GM21381 (cell line): ENCODE measurements around the gene AQP2.

Experiments used
- ATAC-seq: cut with Tn5 transposase; IDR thresholded peaks from one replicate; pipeline ENCODE4 v1.9.1; 2021; ENCODE audit warnings: mild to moderate bottlenecking, moderate library complexity; ENCODE audit not compliant: unreplicated experiment

The AQP2 gene

DNA sequence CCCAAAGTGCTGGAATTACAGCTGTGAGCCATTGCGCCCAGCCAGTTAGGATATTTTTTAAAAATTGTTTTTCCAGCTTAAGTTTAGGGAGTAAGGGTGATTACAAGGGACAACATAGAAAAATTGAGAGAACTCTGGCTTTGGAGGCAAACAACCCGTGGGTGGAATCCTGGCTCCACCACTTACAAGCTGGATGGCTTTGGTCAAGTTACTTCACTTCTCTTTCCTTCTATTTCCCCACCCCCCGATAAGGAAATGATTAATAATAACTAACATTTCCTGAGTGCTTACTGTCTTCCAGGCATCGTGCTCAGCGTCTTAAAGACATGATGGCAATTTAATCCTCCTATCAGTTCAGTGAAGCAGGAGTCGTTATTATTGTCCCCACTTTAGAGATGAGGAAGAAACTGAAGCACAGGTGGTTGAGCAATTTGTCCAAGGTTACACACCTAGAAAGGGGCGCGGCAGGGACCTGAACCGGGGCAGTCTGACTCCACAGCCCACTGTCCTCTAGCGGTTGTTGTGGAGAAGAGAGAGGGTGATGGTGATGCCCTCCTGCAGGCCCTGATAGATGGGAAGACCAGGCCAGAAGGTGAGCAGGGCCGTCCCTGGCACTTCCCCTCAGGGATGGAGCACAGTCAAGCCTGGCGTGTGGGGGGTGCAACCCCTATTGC lies 30.2 kb upstream of the AQP2 start:
- no peak for ATAC-seq

DNA sequence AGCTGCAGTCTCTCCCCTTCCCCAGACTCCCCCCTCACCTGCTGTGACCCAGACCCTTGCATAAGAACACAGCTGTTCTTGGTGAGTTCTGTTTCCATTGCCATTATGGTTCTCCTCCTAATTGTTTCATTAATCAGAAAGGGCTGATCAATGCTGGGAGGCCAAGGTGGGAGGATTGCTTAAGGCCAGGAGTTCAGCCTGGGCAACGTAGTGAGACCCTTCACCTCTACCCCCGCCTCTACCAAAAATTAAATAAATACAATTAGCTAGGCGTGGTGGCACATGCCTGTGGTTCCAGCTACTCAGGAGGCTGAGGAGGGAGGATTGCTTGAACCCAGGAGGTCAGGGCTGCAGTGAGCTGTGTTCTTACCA lies 29.6 kb upstream of the AQP2 start:
- ATAC-seq, result no peak

DNA sequence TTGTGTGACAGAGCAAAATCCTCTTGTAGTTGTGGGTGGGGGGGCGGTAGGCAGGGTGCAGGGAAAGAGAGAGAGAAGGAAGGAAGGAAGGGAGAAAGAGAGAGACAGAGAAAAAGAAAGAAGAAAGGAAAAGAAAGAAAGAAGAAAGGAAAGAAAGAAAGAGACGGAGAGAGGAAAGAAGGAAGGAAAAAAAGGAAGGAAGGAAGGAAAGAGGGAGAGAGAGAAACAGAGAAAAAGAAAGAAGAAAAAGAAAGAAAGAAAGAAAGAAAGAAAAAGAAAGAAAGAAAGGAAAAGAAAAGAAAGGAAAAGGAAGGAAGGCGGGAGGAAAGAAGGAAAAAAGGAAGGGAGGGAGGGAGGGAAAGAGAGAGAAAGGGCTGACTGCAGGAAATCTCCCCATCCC lies 29.2 kb upstream of the AQP2 start:
- ATAC-seq, result no peak

DNA sequence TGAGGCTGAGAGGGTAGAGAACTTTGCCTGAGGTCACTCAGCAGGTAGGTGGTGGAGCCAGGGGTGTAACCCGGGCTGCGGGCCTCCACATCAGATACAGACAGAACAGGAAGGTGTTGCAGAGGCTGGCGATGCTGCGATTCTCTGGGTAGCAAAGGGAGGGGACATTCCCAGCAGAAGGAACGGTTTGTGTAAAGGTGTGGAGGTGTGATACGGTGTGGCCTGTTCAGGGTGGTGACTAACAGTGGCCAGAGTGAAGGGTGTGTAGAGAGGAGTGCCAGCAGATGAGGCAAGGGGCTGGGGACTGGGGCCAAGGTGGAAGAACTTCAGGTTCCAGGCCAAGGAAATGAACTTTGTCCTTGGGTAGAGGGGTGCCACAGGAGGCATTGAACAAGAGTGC lies 28.6 kb upstream of the AQP2 start:
- ATAC-seq, result no peak

DNA sequence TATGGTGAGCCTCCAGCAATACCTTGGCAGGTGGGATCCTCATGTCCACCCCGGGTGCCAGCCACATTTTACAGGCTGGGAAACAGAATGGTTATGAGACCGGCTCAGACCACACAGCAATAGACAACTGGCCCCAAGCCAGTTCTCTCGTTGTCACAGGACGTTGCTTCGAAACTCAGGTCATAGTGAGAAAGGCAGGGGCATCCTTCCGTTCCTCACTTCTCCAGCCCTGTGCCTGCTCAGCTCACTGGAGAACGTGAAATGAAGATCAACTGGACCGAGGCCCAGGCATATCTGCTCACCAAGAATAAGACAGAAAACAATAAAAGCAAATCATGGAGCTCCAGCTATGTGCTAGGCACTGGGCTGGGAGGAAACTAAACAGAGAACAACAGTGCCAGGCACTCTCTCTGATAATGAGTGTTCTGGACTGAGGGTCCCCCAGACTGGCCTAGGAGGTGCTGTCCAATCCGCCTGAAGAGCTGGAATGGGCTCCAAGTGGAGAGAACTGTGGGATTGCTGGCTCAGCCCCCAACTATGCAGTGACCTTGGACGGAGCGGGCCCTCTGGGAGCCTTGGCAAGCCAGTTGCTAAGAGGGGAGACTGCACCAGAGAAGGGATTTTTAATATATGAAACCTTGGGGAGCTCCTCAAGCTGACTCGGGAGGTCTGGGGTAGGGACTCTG lies 28.0 kb upstream of the AQP2 start:
- no peak for ATAC-seq

DNA sequence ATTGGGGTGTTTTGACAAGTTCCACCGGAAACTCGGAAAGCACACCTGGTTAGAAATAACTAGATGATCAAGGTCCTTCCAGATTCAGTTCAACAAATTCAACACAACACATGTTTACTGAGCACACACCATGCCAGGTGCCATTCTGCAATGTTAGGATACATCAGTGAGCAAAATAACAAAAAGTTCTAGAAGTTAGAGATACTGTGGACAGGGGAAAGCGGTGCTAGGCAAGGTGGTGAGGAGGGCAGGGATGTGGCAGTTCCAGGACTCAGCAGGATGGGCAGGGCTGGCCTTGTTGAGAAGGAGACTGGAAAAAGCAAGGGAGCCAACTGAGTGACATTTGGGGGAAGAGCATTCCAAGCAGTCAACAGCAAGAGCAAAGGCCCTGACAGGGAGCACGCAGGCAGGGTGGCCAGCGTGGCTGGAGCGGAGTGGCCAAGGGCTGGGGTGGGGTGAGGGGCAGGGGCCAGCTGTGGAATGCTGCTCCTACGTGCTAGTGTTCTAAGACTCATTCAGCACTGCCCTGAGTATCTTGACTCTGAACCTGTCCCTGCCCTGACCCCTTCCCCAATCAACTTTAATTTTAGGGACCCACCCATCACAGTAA lies 27.4 kb upstream of the AQP2 start:
- no peak for ATAC-seq

DNA sequence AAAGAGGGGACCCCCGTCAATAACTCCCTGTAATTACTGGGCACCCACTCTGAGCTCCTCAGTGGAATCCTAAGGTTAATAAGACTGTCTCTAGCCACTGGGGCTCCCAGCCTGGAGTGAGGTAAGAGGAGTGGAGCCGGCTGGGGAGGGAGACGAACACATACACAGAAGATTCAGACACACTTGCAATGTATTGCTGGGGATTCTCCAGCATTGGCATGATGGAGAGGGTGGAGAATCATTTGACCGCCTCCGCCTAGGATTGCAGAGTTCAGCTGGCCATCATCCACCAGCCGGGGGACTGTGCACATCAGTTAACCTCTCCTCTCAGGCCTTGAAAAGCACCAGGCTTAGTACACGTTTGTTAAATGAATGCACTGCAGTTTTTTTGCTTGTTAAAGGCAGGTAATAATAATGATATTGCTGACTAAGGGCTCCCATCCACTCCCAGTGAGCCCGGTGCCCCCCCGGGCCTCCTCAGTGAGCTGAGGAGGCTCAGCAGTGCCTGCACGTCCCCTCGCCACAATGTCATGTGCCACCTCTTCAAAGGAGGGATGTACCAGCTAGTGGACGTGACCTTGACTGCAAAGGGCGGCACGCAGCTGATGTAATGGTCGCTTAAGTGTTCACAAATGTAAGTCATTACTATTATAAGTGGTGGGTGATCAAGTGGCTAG lies 26.5 kb upstream of the AQP2 start:
- ATAC-seq, result no peak

DNA sequence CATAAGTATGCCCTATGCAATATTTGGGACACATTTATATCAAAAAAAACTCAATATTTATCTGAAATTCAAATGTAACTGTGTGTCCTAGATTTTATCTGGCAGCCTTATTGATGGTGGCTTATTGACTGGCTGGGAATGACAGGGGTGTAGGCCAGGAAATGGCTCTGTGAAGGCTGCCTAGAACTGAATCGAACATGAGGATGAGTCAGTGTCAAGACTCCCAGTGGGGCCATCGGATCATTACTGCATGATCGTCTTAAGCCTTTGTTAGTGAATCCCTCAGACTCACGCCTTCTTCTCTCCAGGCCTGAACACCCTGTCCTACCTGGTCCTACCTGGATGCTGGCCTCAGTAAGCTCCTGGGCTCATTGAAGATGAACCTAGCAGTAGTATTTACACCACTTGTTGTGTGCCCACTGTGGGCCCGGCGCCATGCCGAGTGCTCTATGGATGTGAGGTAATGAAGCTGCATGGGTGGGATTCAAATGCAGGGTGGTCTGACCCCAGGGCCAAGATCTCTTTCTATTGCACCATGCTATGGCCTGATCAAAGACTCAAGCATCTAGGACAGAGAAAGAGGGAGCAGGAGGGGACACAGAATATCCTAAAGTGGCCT lies 25.8 kb upstream of the AQP2 start:
- no peak for ATAC-seq

DNA sequence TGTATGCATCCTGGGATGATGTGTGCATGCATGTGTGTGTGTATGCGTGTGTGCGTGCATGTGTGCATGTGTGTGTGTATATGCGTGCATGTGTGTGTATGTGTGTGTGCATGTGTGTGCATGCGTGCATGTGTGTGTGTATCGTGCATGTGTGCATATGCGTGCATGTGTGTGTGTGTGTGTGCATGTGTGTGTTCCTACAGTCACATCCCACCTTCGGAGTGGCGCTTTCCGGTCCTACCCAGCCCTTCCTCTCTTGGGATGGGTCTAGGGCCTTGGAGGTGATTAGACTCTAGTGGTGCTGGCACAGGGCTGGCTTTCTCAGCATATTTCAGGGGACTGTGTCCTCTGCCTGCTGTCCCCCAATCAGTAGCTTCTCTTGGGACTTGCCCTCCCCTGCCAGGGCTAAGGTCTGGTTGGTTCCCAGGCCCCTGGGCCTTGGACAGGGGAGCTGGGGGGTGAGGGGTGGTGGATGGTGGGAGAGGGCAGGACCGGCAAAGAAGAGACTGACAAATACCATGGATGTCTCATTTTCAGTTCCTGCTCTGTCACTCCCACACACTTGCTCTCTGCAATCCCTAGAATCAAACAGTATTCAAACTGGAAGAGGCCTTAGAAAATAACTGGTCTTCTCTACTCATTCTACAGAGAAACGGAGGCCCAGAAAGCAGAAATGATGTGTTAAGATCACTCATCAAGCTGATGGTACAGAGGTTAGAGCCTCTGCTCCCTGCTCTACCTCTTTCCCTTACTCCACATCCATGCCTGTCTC lies 24.9 kb upstream of the AQP2 start:
- no peak for ATAC-seq

DNA sequence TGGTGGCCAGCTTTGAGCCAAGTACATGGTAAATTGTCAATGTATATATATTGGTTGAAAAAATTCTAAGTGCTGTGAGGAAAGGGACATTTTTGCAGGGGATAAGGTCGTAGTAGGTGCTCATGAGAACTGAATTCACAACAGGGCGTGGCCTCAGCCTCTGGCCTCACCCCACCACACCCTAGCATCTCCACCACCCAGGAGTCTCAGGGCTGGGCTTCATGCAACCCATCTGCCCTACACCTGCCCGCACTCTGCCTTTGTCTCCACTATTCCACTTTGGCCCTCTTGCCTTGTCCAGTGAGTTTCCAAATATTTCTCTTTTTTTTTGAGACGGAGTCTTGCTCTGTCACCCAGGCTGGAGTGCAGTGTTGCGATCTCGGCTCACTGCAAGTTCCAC lies 22.1 kb upstream of the AQP2 start:
- no peak for ATAC-seq

DNA sequence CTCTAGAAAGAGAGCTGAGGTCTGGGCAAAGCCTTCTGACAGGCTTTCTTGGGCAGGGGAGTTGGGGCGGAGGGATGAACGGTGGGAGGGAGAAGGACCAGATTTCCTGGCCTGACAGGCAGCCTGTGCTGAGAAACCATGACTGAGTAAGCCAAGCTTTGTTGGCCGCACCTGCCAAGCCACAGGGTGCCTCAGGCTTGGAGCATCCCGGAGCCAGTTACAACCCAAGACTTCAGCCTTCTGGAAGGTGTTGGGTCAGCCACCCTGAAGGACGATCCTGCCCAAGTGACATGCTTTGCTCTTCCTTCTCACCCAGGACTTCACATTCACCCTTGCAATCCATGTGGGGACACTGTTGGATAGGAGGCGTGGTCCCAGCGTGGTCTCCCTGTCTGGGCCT lies 21.0 kb upstream of the AQP2 start:
- no peak for ATAC-seq

DNA sequence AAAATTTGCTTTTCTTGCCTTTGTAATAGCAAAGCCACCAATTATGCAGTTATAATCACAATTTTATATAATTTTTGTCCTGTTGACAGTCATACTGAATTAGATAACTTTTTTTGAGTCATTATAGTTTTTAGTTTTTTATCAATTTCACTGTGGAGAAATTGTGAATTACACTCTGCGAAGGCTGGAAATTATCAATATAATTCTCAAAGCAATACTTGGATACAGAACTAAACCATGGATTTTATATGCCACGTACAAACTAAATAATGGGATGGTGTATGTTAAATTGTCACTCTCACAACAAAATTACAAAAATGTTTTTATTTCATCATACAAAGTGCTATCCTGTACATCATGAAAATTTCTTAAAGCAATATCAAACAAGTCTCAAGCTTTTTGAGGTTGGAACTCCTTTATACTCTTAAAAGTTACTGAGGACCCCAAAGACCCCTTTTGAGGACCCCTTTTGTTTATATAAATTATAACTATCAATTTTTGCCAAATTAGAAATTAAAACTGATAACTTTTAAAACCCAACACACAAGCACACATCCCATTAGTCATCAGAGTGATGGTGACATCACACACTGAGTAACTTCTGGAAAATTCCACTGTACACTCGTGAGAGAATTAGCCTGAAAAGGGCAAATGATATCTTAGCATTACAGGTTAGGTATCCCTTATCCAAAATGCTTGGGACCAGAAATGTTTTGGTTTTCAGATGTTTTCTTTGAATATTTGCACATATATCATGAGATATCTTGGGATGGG lies 19.8 kb upstream of the AQP2 start:
- ATAC-seq, result no peak

DNA sequence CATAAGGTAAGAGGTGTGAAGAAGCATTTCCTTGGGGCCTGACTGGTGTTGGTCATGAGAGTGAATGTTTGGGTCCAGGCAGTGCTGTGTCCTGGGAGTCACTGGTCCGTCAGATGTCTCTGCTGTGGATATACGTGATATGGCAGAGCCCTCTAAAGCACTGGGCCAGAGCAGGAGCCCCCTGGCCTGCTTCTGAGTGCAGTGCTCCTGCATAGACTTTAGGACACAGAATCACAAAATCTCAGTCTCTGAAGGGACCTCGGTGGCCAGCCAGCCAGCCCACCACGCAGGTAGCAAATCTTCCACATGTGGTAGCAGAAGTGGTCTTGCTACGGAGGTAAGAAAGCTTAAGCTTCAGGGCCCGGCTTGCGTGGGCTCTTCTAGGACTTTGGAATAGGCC lies 18.5 kb upstream of the AQP2 start:
- no peak for ATAC-seq

DNA sequence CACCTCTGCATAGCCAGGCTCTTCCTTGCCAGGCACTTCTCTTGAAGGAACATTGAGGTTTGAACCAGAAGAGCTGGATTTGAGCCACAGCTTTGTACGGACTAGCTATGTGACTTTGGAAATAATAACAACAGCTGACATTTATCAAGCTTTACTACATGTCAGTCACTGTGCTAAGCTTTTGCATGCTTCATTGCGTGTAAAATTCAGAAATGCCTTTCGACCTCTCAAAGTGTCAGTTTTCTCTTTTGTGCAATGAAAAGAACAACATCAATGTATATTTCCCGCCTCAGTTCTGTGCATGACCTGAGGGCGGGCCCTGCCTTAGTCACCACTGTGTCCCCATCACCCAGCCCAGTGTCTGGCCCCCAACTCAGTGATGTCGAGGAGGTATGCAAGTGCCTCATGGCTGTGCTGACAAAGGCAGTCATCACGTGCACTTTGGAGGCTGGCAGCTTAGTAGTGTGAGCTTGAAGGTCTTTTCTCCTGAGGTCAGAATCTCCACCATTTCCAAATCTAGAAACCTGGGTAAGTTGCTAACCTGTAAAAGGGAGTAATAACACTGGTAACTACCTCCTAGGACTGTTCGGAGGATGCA lies 17.9 kb upstream of the AQP2 start:
- no peak for ATAC-seq

DNA sequence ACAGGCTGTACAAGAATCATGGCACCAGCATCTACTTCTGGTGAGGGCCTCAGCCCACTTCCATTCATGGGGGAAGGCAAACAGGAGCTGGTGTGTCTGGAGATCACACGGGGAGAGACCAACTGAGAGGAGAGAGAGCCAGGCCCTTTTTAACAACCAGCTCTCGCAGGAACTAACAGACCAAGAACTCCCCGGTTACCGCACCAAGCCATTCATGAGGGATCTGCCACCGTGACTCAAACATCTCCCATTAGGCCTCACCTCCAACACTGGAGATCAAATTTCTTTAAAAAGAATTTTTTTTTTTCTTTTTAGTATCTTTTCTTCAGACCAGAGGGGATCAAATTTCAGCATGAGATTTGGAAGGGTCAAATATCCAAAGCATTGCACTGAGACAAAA lies 16.7 kb upstream of the AQP2 start:
- ATAC-seq, result no peak

DNA sequence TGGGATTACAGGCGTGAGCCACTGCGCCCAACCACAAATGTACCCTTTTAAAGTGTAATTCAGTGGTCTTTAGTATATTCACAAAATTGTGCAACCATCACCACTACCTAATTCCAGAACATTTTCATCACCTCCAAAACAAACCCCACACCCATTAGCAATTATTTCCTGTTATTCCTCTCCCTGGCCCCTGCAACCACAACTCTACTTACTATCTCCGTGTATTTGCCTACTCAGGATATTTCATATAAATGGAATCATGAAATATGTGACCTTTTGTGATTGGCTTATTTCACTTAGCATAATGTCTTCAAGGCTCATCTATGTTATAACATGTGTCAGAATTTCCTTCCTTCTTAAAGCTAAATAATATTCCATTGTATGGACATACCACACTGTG lies 16.0 kb upstream of the AQP2 start:
- ATAC-seq, result no peak

DNA sequence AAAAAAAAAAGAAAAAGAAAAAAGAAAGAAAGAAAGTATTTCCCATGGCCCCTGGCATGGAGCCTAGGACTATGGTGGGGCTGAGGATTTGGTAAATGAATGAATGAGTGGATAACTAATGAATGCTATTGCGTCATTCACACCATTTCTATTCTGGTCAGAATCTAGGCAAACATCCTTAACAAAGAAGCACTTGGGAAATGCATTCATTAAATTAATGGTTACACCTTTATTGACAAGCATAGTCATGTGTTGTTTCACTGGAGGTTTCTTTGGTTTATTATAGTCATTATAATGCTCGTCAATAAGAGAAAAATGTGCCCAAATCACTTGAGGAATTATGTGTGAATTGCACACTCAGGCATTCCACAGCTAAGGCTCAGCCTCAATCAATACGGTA lies 13.6 kb upstream of the AQP2 start:
- no peak for ATAC-seq

DNA sequence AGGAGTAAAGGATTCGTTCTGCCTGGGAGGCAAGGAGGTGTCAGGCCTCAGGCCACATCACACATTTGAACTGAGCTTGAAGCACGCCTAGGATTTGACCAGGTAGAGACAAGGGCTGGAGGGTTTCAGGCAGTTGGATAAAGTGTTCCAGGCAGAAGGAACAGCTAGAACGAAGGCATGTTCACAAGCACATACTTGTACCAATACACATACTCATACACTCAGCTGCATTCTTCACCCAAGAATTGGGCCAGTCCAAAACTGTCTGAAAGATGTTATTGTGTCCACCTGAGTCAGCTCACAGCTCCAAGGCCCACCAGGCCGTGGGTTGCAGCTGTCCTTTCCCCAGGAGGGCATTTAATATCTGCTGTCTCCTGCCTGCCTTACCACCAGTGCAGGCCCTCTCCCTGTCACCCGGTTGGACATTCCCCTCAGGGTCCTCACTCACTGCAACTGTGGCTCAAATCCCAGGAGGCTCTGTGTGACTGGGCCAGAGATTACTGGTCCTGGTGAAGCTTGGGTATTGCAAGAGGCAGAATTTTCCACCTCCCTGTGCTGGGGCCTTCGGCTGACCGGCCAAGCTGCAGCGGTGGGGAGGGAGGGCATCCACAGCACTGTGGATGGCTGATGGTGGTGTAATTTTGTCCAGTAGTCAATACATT lies 12.8 kb upstream of the AQP2 start:
- no peak for ATAC-seq

DNA sequence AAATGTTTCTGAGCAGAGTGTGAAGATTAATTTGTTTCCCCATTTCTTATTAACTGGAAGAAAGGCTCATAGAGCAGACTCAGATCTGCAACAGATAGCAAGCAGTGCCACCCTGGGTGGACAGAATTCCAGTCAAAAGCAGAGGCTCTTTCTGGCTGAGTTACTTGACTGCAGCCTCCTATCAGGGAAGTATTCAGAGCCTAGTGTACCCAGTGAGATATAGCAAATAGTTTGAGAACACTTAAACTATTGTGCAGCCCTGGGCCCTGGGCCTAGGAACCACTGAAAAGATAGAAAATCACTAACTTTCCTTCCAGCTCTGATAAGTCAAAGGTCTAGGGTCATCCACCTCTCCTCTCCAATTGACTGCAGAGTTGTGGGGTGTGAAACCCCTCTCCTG lies 11.2 kb upstream of the AQP2 start:
- no peak for ATAC-seq
